Upper lobe of left lung (tissue), 4 donors: Measurements from ENCODE around the gene TMEM150B.

ENCODE experiments used
- CTCF ChIP-seq, 6 experiments: fragments of 450-650 bp in 4 of 6; fragments of 200-600 bp in 2 of 6; sonication (generic) in 2 of 6; IDR thresholded peaks; one replicate each; pipeline ENCODE4 v1.5.1; 2016 to 2019; ENCODE audit warnings: antibody characterized with exemption in 6 of 6
- POLR2A ChIP-seq, 4 donors: fragments of 450-650 bp; IDR thresholded peaks; one replicate each; pipeline ENCODE4 v1.5.1; 2016 to 2017; ENCODE audit warnings: antibody characterized with exemption in 4 of 4, mild to moderate bottlenecking in 2 of 4

DNA sequence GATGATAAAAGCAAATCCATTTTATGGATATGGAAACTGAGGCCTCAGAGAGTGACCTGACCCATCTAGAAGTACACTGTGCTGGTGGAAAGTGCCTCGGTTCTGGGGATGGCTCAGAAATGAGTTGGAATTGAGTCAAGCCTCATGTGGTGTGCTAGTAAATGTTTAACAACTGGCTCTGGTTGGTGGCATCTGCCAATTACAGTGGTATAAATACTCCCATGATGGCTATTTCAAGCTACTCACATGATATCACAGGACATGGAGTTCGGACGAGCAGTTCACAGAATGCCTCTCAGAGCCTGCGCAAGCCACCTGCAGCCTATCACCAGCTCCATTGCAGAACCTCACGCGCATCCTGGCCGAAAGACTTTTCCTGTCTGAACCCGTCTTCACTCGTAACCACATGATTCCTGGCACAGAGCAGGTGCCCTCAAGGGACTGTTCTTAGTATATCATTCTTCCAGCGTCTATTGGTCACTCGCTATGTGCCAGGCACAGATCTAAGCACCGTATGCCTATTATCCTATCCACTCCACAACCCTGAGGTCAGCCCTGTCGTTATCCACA, 9.1 kb downstream of the TMEM150B start:
- TF ChIP-seq CTCF (IDR thresholded peaks at IDR 0.05) (no peak), POLR2A (IDR thresholded peaks at IDR 0.05) (no peak)
